ENCODE data around the gene MRNIP.

DNA sequence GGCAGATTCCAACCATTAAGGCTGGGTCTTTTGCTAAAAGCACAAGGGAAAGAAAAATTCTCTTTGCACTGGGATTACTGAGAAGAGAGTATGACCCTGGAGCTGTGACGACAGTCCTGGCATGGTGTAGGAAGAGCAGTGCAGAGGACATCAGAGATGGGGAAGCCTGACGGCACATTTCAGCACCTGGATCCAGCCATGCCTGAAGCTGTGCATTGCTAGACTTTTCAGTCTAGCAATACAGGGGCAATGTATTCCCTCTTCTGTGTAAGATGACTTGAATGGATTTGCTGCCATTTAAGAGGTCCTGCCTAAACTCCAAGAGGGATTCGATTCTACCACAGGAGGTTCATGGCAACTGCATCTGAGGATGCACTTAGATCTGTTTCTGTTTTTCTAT is 12.3 kb upstream of the MRNIP start:
- no peak for TF ChIP-seq CTCF (IDR thresholded peaks at IDR 0.05)
- TF ChIP-seq POLR2A (IDR thresholded peaks at IDR 0.05), result no peak
